GM18951 (cell line): Measurements from ENCODE around the gene RNF166.
A peak's percentile ranks its signal among the peaks of the same experiment; 100 is the strongest.
"Not testable (repeated sequence)": the region's sequence is repeated elsewhere in the genome, so short reads cannot be mapped to it uniquely, and the experiment has no call there.

Experiments used
- POLR2A ChIP-seq: IDR thresholded peaks from 4 replicates; pipeline ENCODE4 v1.6.1; 2011; ENCODE audit warnings: mild to moderate bottlenecking; ENCODE audit not compliant: insufficient read length, insufficient read depth; ENCODE audit errors: extremely low read depth
- in situ Hi-C: fragments of 300-500 bp; cut with MboI; formaldehyde crosslinking; loops from one replicate; pipeline ENCODE4 v1.12.0; 2022; ENCODE audit warnings: low sequenced_read_pairs, mixed read lengths, inconsistent platforms; ENCODE audit not compliant: unreplicated experiment

The RNF166 gene

DNA sequence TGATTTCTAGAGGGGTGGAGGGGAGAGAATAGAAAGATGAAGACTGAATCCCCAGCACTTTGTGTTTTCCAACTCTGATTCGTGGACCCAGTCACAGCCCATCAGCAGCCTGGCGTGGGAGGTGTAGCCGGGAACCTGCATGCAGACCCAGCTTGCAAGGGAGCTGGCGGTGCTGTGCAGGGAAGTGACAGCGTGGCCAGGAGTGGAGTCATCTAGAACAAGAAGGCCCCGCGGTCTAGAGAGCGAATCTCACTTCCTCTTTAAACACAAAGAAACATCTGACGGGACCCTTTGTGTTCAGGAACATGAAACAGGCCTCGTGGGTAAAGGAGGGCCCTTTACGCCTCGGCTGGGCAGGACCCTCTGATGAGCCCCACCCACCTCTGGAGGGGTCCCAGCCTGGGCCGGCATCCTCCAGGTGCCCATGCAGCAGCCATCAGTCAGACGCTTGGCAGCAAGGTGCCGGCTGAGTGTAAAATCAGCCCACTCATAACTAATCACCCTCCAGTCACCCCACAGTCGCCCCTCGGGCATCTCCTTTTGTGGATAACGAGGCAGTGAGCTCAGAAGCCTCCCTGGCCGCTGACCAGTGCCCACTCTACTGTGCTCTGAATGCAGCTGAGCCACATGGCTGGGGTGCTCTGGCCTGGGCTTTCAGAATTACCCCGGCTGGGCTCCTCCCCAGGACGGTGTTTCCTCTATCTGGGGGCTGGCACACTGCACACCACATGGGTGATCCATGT is 24.3 kb downstream of the RNF166 start:
- peak; percentile 68 for TF ChIP-seq POLR2A
- in situ Hi-C loops: no loop called here

- in situ Hi-C loops: no loop called here
- no peak for TF ChIP-seq POLR2A
These were observed 25.0 kb downstream of the RNF166 start for GRCh38 chr16:88681084-88681680.

DNA sequence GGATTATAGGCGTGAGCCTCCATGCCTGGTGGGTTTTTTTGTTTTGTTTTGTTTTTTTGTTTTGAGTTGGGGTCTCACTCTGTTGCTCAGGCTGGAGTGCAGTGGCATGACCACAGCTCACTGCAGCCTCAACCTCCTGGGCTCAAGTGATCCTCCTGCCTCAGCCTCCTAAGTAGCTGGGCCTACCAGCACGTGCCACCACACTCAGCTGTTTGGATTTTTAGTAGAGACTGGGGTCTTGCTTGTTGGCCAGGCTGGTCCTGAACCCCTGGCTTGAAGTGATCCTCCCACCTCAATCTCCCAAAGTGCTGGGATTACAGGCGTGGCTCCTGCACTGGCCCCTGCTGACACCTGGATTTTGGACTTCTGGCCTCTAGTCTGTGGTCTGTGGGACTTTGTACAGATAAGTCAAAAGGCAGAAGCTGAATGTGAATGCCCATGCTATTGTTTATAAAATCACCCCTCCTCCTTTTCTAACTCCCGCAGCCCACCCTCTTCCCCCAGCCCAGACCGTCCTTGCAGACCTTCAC is 25.6 kb downstream of the RNF166 start:
- in situ Hi-C loops: no loop called here
- no peak for TF ChIP-seq POLR2A

DNA sequence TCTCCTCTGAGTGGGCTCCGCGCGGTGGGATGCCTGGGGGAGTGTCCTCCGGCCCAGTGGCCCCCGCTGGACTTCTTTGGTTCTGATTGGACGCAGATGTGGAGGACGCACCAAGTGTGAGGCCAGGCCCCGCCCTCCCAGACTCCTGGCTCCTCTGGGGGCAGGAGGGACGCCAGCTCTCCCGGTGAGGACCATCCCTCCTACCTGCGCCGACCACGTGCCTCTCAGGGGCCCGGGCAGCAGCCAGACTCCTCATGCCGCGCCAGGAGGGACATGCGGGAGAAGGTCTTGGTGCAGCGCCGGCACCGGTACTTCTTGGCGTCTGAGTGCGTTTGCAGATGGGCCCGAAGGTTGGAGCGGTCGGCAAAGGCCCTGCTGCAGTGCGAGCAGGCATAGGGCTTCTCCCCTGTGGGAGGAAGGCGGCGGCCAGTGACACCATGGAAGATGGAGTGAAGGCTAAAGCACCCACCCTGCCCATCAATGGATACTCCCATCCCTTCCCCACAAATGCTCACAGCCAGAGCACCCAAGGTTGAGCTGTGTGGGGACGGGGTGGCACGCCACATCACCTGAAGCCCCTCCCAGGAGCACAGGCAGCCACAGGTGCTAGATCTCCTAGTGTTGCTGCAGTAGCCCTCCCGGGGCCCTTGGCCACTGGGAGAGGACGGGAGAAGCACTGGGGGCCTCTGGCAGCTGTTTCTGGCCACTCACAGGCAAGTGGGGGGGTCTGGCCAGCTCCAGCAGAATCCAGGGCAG is 27.8 kb downstream of the RNF166 start:
- in situ Hi-C loops: no loop called here
- TF ChIP-seq POLR2A: no peak

- in situ Hi-C loops: no loop called here
- TF ChIP-seq POLR2A: no peak
These were observed 28.5 kb downstream of the RNF166 start for GRCh38 chr16:88677721-88678120.

DNA sequence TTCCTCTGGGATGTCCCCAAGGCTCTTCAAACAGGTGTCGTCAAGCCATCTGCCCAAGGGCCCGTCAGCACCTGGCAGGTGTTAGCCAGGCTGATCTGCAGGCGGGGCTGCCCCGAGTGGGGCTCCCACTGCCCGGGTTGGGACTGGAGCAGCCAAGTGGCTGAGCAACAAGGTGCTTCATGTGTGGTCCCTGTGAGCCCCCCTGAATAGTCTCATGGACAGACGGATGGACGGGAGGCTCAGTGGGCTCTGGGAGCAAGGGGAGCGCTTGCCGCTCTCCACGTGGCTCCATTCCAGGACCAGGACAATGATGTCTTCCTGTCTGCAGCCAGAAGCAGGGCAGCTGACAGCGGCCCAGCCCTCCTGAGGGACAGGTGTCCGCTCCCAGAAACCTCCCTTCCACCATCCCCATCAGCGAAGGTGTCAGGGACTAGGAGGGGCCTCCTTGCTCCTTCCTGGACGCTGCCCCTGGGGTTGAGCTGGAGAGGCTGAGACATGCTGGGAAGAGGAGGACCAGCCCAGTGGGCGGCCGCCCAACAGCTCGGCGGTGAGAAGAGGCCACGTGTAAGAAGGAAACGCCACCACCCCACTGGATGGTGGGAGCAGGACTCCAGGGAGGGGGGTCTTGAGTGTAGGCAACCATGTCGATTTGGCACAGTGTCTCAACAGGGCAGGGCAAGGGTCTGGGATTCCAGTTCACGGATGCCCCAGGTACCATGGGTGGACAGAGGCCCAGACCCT is 29.5 kb downstream of the RNF166 start:
- in situ Hi-C loops: no loop called here
- no peak for TF ChIP-seq POLR2A

- no peak for TF ChIP-seq POLR2A
- in situ Hi-C loops: no loop called here
These were observed 32.4 kb downstream of the RNF166 start for GRCh38 chr16:88673716-88674379.

GRCh38 chr16:88672776-88673175 is 33.4 kb downstream of the RNF166 start:
- in situ Hi-C loops: no loop called here
- TF ChIP-seq POLR2A: no peak

DNA sequence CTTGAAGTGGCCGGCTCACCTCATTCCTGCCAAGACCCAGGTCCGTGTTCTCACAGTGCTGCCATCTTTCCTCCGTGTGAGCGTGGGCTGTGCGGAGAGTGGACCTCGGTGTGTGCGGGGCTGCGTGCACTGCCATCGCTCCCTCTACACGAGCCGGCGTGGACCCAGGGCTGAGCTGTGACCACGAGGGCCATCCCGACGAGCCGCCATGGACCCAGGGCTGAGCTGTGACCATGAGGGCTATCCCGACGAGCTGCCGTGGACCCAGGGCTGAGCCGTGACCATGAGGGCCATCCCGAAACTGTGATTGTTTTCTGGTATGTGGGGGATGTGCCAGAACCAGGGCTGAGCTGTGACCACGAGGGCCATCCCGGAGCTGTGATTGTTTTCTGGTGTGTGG is 34.4 kb downstream of the RNF166 start:
- in situ Hi-C loops: no loop called here
- no peak for TF ChIP-seq POLR2A

DNA sequence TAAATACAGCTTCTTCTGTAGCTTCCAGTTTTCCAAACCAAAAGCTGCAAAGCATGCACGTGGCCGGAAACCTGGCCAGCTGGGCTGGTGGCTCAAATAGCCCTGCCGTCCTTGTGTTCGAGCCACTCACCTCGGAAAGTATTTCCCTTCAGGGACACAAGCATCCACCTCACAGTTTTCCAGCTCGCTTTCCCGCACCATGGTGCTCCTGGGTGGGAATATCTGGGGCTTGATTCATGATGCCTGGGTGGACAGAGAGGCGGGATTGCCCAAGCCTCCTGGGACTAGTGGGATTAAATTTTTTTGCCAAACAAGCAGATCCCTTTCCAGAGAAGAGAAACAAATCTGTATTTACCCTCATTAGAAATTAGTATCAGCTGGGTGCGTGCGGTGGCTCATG is 36.2 kb downstream of the RNF166 start:
- in situ Hi-C loops: no loop called here
- TF ChIP-seq POLR2A: no peak

GRCh38 chr16:88669493-88669892 is 36.7 kb downstream of the RNF166 start:
- in situ Hi-C loops: not testable (repeated sequence)

DNA sequence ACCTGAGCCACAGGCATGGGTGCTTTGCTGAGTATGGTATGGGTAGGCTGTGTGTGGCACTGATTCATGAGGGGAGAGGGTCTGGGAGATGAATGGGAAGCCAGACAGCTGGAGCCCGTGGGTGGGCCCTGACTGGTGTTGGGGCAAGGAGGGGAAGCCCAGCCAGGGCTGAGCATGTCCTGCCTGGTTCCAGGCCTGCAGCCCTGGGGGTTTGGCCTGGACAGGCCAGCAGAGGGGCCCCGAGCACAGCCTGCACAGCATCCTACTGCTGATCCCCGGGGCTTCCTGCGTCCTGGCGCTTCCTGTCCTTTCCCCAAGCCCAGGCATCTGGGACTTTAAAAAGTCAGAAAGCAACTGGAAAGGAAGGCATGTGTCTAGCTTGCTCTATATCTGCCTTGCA is 38.7 kb downstream of the RNF166 start:
- TF ChIP-seq POLR2A: no peak
- in situ Hi-C loops: no loop called here

DNA sequence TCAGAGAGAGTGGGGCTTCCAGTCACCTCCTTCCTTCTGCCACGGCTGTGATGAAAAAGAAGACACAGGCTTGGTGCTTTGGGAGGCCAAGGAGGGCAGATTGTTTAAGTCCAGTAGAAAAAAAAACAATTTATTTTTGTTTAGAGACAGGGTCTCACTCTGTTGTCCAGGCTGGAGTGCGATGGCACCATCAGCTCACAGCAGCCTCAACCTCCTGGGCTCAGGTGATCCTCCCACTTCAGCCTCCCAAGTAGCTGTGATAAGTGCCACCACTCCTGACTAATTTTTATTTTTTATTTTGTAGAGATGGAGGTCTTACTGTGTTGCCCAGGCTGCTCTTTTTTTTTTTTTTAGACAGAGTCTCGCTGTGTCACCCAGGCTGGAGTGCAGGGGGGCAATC is 40.6 kb downstream of the RNF166 start:
- TF ChIP-seq POLR2A: no peak
- in situ Hi-C loops: no loop called here
